Retinal pigment epithelial cell (primary cell): Measurements from ENCODE around the gene KRT14.
A peak's percentile ranks its signal among the peaks of the same experiment; 100 is the strongest.

Source experiments
- DNase-seq: peaks from one replicate; pipeline ENCODE4 v3.0.0-alpha.2; 2010; ENCODE audit warnings: low read depth
- H3K4me3 ChIP-seq: 2 replicates; pipeline ENCODE4 v1.5.1; 2011; ENCODE audit warnings: mild to moderate bottlenecking, low read length, control low read depth, moderate library complexity
- CTCF ChIP-seq: conservative IDR thresholded peaks from 2 replicates; pipeline ENCODE4 v1.5.1; 2011; ENCODE audit warnings: low read depth, low read length, control low read depth, inconsistent platforms

Gene KRT14

DNA sequence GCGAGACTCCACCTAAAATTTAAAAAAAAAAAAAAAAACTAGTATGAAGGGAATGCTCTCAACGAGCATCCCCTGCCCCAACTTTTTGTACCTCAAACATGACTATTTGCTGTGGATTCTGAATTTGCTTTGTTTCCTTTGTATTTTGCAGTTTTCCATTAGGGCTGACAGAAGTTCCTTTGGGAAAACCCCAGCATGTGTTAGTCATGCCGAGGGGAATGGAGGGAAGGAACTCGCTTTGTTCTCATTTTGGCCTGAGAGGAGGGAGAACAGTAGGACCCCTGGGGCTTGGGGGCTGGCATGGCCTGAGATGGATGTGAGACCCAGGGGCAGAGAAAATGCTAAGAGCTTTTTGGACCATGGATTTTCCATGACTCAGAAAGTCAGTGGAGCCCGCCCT is 35.3 kb downstream of the KRT14 start:
- TF ChIP-seq CTCF, result no peak
- H3K4me3 ChIP-seq, result no peak overlapping the region
- no peak for DNase-seq

- no peak overlapping the region for H3K4me3 ChIP-seq
- TF ChIP-seq CTCF, result no peak
- DNase-seq, result no peak
These were observed 37.1 kb downstream of the KRT14 start for GRCh38 chr17:41549596-41550039.

DNA sequence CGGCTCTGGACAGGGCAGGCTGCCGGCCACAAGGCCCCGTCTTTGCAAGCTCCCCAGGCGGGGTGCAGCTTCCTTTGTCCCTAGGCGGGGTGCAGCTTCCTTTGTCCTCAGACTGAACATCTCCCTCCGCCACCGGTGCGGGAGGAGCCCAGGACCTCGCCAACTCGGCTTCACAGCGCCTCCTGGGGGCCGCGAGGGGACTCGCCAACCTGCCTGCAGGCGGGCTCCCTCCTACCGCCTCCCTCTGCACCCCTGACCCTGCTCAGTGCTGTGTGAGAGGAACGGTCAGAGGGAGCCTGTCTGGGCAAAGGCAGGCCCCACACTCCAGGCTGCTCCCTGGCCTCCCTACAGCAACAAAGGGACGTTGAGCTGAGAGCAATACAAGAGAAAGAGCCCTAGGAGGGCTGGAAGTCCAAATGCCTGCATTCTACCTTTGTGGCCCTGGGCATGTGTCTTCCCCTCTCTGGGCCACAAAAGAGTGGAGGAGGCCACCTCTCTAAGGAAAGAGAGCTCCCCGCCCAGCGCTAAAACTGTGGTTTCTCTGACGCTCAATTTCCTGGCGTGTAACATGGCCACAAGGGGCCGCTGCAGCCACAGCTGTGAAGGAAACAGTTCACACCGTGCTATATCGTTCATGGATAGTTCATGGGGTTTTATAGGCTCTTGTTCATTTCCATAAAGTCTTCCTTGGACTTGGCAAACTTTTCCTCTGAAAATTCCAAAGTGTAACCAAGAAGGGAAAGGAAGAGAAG is 37.7 kb downstream of the KRT14 start:
- peak; percentile 79 for DNase-seq
- peak; percentile 95 for TF ChIP-seq CTCF
- no peak overlapping the region for H3K4me3 ChIP-seq

GRCh38 chr17:41547921-41548843 is 38.5 kb downstream of the KRT14 start:
- no peak for TF ChIP-seq CTCF
- peak; percentile 99 for DNase-seq
- no peak overlapping the region for H3K4me3 ChIP-seq

DNA sequence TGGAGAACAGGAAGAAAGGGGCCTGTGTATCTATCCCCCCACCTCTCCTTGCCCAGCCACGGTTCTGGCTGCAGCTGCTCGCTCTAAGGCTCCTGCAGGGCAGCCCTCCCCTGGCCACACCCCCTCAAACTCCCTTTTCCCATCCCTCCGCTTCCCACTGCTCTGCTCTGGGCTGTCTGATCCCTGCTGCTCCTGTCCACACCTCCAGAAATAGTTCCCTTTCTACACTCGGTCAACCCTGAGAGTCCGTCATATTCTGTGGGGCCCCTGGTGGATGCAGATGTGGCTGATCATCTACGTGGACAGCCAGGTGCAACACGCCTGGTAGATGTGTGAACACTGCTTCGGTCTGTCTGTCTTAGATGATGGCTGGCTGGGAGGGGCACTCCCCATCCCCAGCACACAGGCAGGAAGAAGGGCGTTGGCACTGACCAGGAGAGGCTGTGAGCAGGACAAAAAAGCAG is 39.3 kb downstream of the KRT14 start:
- no peak for TF ChIP-seq CTCF
- DNase-seq, result peak; percentile 53
- H3K4me3 ChIP-seq, result no peak overlapping the region

DNA sequence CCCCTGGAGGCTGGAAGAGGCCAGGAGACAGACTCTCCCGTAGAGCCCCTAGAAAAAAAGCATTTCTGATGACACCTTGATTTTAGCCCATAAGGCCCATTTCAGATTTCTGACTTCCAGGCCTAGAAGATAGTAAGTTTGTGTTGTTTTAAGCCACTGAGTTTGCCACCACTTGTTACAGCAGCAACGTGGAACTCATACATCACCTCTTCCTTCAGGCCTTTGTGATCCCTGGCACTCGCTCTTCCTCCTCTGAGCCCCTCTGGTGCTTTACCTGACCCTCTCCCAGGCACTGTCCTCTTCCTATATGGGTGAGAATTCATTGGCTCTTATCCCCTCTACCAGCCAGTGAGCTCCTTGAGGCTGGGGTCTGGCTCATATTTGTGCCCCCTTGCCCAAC is 39.9 kb downstream of the KRT14 start:
- no peak for DNase-seq
- no peak overlapping the region for H3K4me3 ChIP-seq
- TF ChIP-seq CTCF, result no peak
